IPS-NIHi7 (cell line): Measurements from ENCODE around the gene BPIFB1.

Source experiments
- DNase-seq: peaks from one replicate; pipeline ENCODE4 v3.0.0; 2012; ENCODE audit warnings: mixed read lengths; ENCODE audit errors: extremely low spot score

BPIFB1 gene

DNA sequence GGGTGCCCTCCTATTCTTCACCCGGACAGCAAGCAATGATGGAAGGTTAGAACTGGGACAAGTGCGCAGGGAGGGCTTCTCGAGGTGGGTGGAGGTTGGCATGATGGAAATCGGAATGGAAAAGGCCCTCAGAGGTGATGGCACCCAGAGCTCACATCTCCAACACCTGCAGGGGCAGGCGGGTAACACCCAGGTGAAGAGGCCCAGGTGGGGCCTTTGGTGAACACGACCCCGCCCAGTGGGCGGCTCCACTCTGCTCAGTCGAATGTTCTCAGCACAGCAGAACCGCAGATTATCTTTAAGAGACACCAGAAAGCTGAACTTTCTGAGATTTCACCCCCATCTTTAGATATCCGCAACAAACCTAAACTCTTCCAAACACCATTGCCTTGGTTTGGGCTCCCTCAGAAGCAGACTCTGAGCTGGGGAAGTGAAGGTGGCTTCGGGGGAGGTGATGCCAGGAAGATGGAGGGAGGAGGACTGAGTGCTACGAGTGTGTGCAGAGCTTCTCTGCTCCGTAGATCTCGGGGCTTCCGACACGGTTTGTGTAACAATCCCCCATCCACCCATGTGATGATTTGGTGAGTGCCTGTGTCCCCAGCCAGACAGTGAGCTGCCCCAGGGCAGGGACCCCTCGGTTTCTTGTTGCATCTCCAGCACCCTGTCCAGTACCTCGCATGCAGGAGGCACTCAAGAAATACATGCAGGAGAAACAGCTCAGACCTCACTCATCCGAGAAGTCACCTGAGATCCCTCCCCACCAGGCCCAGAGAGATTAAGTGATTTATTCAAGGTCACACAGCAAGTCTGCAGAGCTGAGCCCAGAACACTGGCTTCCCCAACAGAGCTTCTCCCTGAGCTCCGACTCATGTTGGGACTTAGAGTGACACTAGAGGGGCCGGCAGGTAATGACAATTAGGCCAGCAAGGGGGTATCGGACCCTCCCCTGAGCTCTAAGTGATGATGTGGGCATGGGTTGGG is 45.4 kb downstream of the BPIFB1 start:
- no peak for DNase-seq

GRCh38 chr20:33332905-33333456 is 50.0 kb downstream of the BPIFB1 start:
- no peak for DNase-seq

DNA sequence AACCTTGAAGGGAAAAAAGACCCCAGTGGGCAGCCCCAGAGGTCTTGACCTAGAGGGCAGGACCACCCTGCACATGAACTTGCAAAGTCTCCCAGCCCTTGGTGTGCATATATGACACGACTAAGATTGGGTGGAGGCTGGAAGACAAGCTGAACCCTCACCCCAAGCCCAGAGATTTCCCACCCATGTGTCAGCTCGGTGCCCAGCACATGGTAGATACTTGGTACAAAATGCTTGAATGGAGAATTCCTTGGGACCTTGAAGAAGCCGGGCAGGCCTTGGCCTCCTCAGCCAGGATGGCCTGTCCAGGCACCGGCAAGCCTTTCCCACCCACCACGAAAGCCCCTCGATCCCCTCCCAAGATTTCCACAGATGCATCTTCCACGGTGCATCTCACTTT is 50.6 kb downstream of the BPIFB1 start:
- DNase-seq, result no peak

DNA sequence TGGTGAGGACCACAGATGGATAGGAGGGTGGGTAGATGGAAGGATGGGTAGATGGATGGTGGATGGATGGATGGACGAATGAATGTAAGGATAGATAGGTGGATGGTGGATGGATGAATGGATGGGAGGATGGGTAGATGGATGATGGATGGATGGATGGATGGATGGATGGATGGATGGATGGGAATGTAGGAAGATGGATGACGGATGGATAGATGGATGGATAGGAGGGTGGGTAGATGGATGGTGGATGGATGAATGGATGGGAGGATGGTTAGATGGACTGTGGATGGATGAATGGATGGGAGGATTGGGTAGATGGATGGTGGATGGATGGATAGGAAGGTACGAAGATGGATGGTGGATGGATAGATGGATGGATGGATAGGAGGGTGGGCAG is 51.1 kb downstream of the BPIFB1 start:
- DNase-seq, result no peak

- no peak for DNase-seq
These were observed 53.4 kb downstream of the BPIFB1 start for GRCh38 chr20:33336375-33336774.

- no peak for DNase-seq
These were observed 54.1 kb downstream of the BPIFB1 start for GRCh38 chr20:33337119-33337518.

GRCh38 chr20:33337531-33338165 is 54.6 kb downstream of the BPIFB1 start:
- DNase-seq, result no peak

- DNase-seq, result no peak
These were observed 55.6 kb downstream of the BPIFB1 start for GRCh38 chr20:33338467-33339258.

GRCh38 chr20:33339515-33340058 is 56.6 kb downstream of the BPIFB1 start:
- DNase-seq, result no peak

DNA sequence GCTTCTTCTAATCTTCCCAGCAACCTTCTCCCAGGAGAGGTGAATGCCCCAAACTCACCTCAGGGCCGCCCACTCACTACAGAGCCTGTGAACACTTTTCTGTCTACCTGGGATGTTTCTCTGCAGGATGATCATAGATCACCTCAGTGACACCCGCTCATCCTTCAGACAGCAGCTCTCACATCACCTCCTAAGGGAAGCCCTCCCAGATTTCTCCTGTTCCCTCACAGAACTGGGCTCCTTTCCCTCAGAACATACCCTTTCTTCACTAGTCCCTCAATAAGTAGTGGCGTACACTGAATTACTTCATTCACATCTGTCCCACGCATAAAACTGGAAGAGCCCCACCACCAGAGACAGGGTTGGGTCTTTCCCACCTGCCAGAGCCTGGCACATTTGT is 60.5 kb downstream of the BPIFB1 start:
- DNase-seq, result no peak

- no peak for DNase-seq
These were observed 62.3 kb downstream of the BPIFB1 start for GRCh38 chr20:33345342-33345741.

DNA sequence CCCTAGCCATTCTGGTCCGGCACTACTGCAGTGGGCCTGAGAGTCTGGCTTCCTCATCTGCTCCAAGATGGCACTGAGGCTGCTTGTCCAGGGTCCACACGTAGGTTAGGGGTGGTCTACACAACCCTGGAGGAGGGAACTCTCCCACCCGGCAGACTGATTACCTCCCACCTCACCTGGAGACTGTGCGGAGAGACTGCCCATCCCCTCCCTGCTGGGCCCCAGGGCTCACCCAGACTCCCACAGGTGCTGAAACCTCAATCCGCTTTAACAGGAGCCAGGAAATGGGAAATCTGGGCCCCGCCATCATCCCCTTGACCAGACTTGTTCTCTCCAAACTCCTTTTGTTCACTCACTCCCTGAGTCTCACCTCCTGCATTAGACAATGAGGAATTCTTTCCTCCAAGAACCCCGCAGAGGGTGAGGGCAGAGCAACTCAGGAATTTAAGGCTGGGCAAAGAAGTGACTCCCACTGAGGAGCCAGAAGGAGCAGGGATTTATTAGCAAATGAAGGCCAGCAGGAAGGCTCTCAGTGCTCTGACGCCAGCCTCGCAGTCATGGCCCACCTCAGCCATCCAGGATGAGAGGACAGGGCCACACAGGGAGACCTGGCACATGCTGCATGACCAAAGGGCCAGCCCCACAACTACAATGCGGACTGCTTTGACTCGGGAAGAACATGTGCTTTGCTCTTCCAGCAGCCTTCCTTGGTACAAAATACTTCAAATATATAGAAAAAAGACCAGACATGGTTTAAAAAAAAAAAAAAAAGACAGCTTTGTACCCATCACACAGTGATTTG is 65.3 kb downstream of the BPIFB1 start:
- peak; percentile 44 for DNase-seq

DNA sequence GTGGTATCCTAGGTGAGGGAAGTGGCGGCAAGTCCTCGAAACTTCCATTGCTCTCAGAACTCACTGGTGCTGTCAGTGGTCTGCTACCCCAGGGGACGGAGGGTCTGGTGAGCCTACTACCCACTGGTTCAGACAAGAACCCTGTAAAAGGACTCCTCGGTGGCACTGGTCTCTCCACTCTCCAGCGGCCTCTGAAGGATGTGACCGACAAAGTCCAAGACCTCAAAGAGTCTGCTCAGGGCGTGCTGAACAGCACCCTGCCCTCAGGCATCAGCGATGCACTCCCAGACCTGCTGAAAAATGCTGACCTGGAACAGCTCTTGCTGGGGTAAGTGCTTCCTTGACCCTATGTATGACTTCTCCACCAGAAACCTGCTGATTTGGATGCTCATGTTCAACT is 66.5 kb downstream of the BPIFB1 start:
- DNase-seq, result no peak

- DNase-seq, result no peak
These were observed 68.7 kb downstream of the BPIFB1 start for GRCh38 chr20:33351696-33352095.

- no peak for DNase-seq
These were observed 69.4 kb downstream of the BPIFB1 start for GRCh38 chr20:33352258-33353012.

- DNase-seq, result no peak
These were observed 70.0 kb downstream of the BPIFB1 start for GRCh38 chr20:33353013-33353402.
